GM19239 (cell line): ENCODE data around the gene SPPL3.

Source experiments
- DNase-seq: peaks from one replicate; pipeline ENCODE4 v3.0.0; 2011; ENCODE audit warnings: low spot score; ENCODE audit not compliant: insufficient read length
- FAIRE-seq: peaks from 2 replicates; lab custom pipeline; 2011; peaks lifted over from hg19 to GRCh38; lab: Jason Lieb, UNC

SPPL3 gene

DNA sequence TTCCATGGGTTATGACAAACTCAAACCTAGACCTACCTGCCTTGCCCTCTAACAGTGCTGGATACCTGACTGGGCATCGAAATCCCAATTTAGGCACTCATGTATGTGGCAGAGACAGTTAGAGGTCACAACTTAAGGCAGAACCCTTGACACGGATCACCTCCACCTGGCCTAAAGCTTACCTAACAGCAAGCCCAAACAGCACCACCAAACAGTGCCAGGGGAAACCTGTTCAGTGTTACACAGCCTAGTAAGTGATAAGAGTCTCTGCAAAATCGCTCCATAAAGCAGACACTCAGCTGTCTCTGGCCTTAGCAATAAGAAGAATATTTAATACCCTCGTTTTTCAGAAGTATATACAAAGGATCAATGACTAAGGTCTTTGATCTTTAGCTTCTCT lies 77.8 kb downstream of the SPPL3 start:
- FAIRE-seq (peak; percentile 86), DNase-seq (no peak)

GRCh38 chr12:120825337-120825736 lies 78.8 kb downstream of the SPPL3 start:
- FAIRE-seq (peak; percentile 68), DNase-seq (no peak)

DNA sequence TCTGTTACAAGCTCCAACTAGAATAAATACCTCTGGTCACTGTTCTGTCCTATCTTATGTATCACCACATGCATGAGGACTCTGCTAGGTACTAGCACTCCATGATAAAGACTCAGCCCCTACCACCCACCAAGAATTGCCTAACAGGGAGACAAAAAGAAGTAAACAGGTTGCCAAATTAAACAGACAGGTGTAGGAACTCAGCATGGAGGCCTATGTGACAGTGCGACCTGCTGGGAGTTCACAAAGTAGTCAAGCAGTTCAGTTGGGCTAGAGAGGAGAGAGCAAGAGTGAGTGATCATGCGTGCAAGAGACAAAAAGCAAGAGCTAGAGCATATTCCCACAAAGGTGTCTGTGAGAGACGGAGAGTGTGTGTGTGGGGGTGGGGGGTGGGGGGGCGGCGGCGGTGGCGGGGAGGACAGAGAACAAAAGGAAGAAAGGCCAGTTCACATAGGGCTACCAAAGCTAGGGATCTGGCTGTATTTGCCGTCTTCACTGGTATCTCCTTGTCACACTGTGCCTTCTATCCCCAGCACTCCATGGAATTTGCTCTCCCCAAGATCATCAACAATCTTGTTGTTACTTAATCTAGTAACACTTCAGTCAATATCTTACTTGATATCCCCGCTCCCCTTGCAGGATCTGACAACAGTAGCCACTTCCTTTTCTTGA lies 81.2 kb downstream of the SPPL3 start:
- no peak for DNase-seq
- FAIRE-seq: no peak

- FAIRE-seq: peak; percentile 78
- no peak for DNase-seq
These were observed 82.3 kb downstream of the SPPL3 start for GRCh38 chr12:120821878-120822277.

GRCh38 chr12:120820884-120821510 lies 83.2 kb downstream of the SPPL3 start:
- FAIRE-seq: peak; percentile 39
- no peak for DNase-seq

DNA sequence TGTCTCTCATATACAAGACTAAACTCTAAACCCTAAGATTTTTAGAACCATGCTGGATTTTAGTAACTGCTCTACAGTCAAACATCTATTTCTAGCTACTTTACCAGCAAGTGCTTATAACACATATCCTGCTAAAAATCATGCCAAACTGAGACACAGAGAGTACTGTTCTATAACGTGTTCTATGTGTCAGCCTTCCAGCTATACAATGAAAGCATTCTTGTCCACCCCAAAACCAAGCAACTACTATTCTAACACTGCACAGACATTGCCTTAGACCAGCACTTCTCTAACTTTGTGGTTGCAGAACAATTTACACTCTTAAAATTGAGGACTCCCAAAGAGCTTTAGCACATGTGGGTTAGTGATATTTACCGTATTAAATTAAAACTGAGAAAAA lies 85.7 kb downstream of the SPPL3 start:
- FAIRE-seq (no peak), DNase-seq (no peak)

GRCh38 chr12:120817559-120818330 lies 86.4 kb downstream of the SPPL3 start:
- no peak for FAIRE-seq

GRCh38 chr12:120816363-120816762 lies 87.8 kb downstream of the SPPL3 start:
- FAIRE-seq (peak; percentile 61), DNase-seq (no peak)

More at GRCh38 chr12:120817559-120818330, 86.4 kb downstream of the SPPL3 start:
- DNase-seq: no peak

GRCh38 chr12:120814903-120815429 lies 89.2 kb downstream of the SPPL3 start:
- DNase-seq (no peak), FAIRE-seq (no peak)

GRCh38 chr12:120814203-120814902 lies 89.8 kb downstream of the SPPL3 start:
- FAIRE-seq (no peak), DNase-seq (no peak)

GRCh38 chr12:120813588-120814153 lies 90.5 kb downstream of the SPPL3 start:
- peak; percentile 11 for FAIRE-seq
- DNase-seq: no peak

GRCh38 chr12:120810021-120810420 lies 94.1 kb downstream of the SPPL3 start:
- FAIRE-seq: no peak
- no peak for DNase-seq

DNA sequence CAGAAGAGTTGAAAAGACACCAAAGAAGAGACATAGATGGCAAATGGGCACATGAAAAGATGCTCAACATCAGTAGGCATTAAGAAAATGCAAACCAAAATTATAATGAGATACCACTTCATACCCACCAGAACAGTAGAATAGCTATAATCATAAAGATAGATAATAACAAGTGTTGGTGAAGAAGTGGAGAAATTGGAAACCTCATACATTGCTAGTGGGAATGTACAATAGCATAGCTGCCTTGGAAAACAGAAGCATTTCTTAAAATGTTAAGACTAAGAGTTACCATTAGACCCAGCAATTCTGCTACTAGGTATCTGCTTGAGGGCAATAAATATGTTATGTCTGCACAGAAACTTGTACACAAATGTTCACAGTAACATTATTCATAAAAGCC lies 99.7 kb downstream of the SPPL3 start:
- DNase-seq (no peak), FAIRE-seq (peak; percentile 8)

DNA sequence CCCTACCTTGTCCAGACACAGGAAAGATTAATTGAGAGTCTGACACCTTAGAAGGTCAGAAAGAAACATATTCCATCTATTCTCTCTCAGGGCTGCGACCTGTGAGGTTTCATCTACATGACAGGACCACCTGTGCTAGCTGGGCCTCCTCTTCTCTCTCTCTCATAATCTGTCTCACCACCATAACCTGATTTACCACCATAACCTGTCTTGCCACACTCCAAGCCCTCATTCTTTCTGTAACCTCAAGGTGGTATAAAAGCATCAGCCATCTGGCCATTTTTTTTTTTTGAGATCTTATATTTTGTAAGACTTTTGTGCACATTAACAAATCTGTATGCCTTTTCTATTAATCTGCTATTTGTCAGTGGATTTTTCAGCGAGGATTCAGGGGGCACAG lies 103.0 kb downstream of the SPPL3 start:
- FAIRE-seq: peak; percentile 88

DNA sequence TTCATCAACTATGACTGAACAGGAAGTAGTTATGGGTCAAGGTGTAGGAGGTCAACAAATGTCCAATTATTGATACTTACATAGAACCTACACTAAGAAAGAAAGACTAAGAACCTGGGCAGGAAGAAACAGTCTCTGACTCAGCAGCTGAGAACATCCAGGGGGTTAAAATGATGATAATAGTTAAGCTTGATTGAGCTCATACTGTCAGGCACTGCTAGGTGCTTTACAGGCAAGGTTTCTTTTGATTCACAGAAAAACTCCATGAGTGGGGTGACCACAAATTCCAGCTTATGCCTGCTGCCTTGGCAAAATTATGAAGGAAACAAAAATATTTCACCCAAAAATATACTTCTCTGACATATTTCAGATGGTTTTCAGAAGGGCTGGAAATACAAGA lies 103.5 kb downstream of the SPPL3 start:
- FAIRE-seq (no peak), DNase-seq (no peak)

More for the DNA sequence above, 103.0 kb downstream of the SPPL3 start:
- DNase-seq: no peak

- DNase-seq (no peak), FAIRE-seq (no peak)
These were observed 104.7 kb downstream of the SPPL3 start for GRCh38 chr12:120799243-120800045.

DNA sequence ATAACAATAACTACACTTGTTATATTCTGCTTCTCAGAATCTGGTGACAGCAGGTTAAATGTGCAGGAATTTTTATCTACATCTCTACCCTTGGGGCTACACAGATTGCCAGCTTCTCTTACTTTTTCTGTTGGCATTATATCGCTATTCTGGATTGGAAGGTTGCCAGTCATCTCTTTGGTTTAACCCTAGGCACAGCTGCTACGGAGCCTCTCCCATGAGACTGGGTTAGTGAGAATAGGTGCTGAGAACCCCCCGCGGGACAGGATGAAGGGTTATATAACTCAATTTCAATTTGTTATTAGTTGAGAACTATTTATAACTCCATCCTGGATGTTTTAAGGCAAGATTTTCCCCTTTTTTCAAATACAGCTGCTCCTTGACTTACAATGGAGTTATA lies 105.5 kb downstream of the SPPL3 start:
- FAIRE-seq: no peak

GRCh38 chr12:120797677-120798642 lies 106.2 kb downstream of the SPPL3 start:
- peak; percentile 89 for FAIRE-seq

More for the DNA sequence above, 105.5 kb downstream of the SPPL3 start:
- DNase-seq: no peak

More at GRCh38 chr12:120797677-120798642, 106.2 kb downstream of the SPPL3 start:
- no peak for DNase-seq
